Measurements from ENCODE around the gene IQGAP2.
"Not testable (repeated sequence)": the region's sequence is repeated elsewhere in the genome, so short reads cannot be mapped to it uniquely, and the experiment has no call there.

The IQGAP2 gene

GRCh38 chr5:76602094-76602726 is 199.1 kb downstream of the IQGAP2 start:
- in situ Hi-C loops (cut with MboI; ENCODE audit: low sequenced_read_pairs), result no loop called here

DNA sequence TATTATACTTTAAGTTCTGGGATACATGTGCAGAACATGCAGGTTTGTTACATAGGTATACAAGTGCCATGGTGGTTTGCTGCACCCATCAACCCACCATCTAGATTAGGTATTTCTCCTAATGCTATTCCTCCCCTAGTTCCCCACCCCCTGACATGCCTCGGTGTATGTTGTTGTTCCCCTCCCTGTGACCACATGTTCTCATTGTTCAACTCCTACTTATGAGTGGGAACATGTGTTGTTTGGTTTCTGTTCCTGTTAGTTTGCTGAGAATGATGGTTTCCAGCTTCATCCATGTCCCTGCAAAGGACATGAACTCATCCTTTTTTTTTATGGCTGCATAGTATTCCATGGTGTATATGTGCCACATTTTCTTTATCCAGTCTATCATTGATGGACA is 200.9 kb downstream of the IQGAP2 start:
- in situ Hi-C loops (cut with MboI; ENCODE audit: low sequenced_read_pairs), result not testable (repeated sequence)

DNA sequence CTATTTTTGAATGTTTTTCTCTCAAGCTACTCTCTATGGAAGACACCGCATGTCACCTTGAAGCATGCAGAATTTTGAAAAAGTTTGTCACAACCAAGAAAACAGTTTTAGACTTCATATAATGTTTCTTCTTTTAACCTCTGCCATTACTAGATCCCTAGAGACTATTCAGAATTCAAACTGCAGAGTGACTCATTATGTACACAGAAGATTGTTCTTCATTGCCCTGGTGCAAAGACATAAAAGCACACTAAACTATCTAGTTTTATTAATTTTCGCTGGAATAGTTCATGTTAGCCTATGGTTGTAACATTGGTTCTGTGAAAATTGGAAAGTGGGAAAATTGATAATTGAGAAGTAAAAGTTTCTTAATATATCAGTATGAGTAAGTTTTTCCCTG is 201.8 kb downstream of the IQGAP2 start:
- in situ Hi-C loops (cut with MboI; ENCODE audit: low sequenced_read_pairs), result no loop called here

DNA sequence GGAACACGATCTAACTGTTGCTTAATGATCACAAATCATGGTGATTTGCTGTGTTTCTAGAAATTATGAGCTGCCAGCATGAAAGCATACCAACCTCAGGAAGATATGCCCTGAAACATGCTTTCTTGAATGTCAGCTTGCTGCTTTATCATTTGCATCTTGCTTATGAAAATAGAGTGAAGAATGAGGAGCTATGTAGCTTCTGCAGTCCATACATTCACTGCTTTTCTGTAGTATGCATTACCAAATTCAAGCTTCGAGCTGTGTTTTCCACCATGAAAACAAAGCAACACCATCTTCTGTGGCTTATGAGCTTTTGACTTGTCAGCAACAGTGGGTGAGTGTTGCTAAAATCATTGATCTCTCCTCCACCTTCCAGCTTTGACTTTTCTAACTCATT is 203.6 kb downstream of the IQGAP2 start:
- in situ Hi-C loops (cut with MboI; ENCODE audit: low sequenced_read_pairs), result no loop called here

GRCh38 chr5:76607353-76607871 is 204.3 kb downstream of the IQGAP2 start:
- in situ Hi-C loops (cut with MboI; ENCODE audit: low sequenced_read_pairs), result no loop called here

DNA sequence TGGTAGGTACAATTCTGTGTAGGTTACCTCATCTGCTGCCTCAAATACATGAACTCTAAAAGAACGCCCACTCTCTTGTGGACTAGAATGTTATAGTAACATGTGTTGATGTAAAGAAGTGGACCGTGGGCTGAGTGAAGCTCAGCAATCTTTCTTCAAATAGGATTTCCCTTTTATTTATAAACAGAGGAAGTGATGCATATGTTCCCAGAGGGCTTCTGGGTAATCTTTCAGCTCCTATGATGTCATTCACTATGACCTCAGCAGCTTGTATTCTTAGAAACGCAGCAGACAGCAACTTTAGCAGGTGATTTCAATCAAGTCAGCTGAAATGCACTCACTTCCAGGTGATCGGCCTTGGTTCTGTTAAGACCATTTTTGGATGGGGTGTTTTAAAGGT is 205.7 kb downstream of the IQGAP2 start:
- in situ Hi-C loops (cut with MboI; ENCODE audit: low sequenced_read_pairs), result no loop called here

DNA sequence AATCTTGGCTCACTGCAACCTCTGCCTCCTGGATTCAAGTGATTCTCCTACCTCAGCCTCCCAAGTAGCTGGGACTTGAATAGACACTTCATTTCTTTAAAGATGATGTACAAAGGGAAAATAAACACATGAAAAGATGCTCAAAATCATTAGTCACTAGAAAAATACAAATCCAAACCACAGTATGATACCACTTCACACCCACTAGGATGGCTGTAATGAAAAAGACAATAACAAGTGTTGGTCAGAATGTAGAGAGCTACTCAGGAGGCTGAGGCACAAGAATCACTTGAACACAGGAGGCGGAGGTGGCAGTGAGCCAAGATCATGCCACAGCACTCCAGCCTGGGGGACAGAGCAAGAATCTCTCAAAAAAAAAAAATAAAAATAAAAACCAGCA is 207.1 kb downstream of the IQGAP2 start:
- in situ Hi-C loops (cut with MboI; ENCODE audit: low sequenced_read_pairs), result no loop called here

DNA sequence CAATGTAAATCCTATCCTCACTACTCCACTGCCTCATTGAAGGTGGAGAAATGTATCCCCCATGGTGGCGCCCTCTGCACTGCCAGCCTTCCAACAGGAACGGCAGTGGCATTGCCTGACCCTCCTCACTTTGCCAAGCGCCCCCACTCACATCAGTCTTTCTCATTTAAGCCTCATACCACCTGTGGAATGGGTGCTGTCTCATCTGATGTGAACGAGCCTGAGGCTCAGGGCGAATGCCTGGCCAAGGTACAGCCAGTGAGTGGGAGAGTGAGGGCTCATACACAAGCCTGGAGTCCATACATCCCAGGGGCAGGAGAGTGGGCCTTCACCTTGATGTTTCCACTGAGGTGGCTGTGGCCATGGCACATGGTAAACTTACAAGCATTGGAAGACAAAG is 209.9 kb downstream of the IQGAP2 start:
- in situ Hi-C loops (cut with MboI; ENCODE audit: low sequenced_read_pairs), result no loop called here

DNA sequence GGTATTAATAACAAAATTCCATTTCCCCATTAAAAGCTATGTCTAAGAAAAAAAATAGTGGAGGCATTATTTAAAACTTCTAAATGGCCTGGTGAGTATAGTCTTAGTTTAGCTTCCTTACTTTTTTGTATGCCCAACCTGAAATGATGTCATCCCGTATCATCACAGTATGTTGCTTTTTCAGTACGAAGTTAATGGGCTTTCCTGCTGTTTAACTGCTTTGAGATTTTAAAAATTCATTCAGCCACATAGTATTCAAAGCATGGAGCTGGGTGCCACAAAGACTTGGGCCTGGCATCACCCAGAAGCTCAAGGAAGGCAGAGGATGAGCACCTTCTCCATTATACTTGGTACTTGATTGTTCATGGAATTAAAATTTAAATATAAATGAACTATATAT is 212.7 kb downstream of the IQGAP2 start:
- in situ Hi-C loops (cut with MboI; ENCODE audit: low sequenced_read_pairs), result no loop called here

DNA sequence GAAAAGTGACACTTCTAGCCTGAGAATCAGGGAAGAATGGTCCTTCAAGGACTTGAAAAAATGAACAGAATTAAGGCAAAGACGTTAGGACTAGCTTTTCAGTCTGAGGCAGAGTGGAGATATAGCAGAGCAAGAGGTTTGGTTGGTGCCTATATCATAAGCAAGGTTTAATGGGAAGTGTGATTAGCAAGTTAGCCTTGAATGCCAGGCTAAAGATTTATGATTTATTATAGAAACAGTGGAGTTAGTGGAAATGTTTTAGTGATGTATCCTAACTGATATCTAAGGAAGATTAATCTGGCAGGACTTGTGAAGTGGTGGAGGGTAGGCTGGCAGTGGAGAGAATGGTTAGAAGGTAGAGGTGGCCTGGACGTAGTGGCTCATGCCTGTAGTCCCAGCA is 213.1 kb downstream of the IQGAP2 start:
- in situ Hi-C loops (cut with MboI; ENCODE audit: low sequenced_read_pairs), result no loop called here

DNA sequence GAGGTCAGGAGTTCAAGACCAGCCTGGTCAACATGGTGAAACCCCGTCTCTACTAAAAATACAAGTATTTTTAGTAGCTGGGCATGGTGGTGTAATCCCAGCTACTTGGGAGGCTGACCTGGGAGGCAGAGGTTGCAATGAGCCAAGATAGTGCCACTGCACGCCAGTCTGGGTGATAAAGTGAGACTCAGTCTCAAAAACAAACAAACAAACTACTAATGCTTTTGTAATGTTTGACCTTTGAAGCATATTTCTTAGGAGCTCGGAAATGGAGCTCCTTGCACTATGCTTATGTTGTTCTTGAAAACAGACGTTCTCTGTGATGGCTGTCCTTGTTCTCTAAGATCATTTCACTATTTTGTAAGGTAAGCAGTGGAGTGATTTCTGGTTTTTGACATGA is 214.1 kb downstream of the IQGAP2 start:
- in situ Hi-C loops (cut with MboI; ENCODE audit: low sequenced_read_pairs), result no loop called here

GRCh38 chr5:76617675-76618074 is 214.6 kb downstream of the IQGAP2 start:
- in situ Hi-C loops (cut with MboI; ENCODE audit: low sequenced_read_pairs), result no loop called here

GRCh38 chr5:76620166-76620565 is 217.1 kb downstream of the IQGAP2 start:
- in situ Hi-C loops (cut with MboI; ENCODE audit: low sequenced_read_pairs), result no loop called here

- in situ Hi-C loops (cut with MboI; ENCODE audit: low sequenced_read_pairs), result no loop called here
Observed at GRCh38 chr5:76622076-76622475, 219.0 kb downstream of the IQGAP2 start.

DNA sequence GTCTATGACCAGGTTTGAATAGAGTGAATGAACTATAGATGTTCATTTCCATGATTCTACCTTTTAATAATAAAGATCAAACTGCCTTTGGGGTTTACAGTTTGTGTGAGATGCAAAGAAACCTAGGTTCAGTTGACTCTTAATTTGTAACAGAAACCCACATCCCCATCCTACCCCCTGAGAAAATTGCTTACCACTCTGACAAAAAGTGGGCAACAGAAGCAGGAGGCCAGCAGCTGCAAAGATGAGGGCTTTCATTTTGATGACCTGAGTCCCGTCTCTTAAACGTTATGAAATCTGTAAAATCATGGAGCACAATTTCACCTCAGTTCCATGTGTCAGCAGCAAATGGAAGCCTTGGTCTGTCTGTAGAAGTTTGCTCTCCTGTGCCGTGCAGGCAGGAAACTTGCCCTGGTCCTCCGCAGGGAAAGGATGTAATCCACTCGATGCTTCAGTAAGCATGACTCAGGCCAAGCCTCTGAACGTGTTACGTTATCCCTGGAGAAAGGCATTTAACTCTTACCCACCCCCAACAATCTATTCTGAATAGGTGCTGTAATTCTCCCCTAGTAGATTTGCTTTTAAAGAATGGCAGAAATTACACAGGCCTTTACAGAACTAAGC is 220.0 kb downstream of the IQGAP2 start, which contains the start of gene F2RL2:
TSS of gene F2RL2 (minus strand) at position 431 of the 624 bp plus-strand sequence. CDS start at position 258, 173 bp downstream.
- in situ Hi-C loops (cut with MboI; ENCODE audit: low sequenced_read_pairs), result no loop called here

DNA sequence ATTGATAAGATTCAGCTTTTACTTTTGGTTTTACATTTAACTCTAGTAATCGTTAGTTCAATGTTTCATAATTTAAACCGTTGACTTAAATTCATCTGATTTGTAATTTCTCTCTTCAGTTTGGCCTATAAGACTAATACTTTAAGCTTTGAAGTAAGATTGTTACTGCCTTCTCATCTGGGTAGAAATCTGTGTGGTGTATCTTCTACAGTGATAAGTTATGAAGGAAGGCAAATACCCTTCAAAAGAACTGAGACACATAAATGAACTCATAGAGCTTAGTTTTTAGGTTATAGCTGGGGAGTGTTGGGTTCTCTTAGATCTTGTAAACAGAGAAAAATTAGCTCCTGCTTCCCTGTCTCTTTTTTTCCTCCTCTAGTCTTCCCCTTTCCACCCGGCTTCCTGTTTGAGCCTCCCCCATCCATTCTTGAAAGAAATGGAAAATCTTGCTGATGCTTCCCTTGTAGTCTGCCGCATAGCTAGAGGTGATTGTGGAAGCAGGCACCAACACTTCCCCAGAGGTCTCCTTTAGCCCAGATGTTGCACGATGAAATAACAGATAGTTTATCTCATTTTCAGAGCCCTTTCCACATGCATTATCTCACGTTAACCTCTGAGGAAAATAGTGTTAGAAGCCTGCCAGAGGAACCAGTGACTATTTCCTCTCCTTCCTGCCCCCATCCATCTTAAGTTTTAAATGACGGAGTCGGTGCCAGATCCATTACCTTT is 222.2 kb downstream of the IQGAP2 start:
- in situ Hi-C loops (cut with MboI; ENCODE audit: low sequenced_read_pairs), result no loop called here

- in situ Hi-C loops (cut with MboI; ENCODE audit: low sequenced_read_pairs), result no loop called here
Observed at GRCh38 chr5:76626738-76627137, 223.7 kb downstream of the IQGAP2 start.

GRCh38 chr5:76634661-76635060 is 231.6 kb downstream of the IQGAP2 start:
- in situ Hi-C loops (cut with MboI; ENCODE audit: low sequenced_read_pairs), result no loop called here

DNA sequence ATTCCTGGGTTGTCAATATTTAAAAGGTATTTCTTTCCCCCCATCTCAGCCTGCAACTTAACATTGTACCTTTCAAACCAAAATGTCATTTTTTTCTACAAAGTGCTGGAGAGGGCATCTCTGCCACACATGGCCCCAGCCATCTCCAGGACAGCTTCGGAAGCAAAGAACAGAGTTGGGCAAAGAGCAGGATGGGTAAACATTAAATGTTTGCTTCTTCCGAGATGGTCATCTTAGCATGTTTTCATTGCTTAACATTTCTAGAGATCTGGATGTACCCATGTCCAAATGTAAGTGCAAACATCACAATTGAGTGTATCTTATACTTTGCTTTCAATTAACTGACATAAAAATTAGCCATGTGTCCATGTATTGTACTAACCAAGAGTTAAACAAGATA is 234.4 kb downstream of the IQGAP2 start:
- in situ Hi-C loops (cut with MboI; ENCODE audit: low sequenced_read_pairs), result no loop called here

DNA sequence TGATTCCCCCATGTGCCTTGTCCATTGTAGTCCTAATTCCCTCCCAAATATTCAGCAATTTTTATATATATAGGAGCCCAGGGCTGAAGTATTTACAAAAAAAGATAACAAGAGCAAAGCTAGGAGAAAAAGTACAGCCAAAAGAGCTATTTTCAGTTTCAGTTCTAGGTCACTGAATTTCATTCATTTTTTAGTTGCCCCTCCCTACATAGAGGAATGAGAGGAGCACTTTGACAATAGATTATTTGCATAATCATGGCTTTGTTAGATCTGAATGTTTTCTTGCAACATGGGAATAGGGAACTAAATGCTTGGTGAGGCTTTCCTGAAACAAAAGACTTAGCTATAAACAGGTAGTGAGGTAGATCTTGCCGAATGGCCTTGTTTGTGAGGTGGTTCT is 235.4 kb downstream of the IQGAP2 start:
- in situ Hi-C loops (cut with MboI; ENCODE audit: low sequenced_read_pairs), result no loop called here

- in situ Hi-C loops (cut with MboI; ENCODE audit: low sequenced_read_pairs), result no loop called here
Observed at GRCh38 chr5:76641514-76642120, 238.5 kb downstream of the IQGAP2 start.
